ENCODE results near the gene SNTG2.

DNA sequence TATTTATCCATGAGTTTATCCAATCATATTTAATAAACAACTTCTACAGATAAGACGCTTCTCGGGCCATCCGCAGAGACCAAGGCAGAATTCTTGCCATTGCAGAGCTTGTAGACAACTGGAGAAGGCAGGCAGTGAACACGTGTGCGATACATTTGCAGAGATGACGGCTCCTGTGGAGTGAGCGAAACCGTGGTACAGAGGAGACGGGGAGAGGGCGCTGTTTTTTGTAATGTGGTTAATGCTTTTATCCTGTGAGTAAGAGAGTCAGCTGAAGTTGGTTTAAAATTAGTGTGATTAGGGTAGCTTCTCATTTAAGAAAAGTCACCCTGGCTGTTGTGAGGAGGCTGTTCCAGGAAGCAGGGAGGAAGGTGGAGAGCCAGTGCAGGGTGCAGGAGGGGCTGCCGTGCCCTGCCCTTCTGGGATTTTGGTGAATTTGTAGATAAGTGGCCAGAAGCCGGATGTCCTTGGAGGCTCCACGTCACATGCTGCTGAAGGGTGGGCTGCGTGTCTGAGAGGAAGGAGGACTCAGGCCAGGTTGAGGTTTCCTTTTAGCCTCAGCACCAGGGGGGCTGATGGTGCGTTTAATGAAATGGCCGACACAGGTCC, 151.4 kb downstream of the SNTG2 start:
- TF ChIP-seq POLR2A (IDR thresholded peaks at IDR 0.05) = no peak
- TF ChIP-seq, protein P1, sequence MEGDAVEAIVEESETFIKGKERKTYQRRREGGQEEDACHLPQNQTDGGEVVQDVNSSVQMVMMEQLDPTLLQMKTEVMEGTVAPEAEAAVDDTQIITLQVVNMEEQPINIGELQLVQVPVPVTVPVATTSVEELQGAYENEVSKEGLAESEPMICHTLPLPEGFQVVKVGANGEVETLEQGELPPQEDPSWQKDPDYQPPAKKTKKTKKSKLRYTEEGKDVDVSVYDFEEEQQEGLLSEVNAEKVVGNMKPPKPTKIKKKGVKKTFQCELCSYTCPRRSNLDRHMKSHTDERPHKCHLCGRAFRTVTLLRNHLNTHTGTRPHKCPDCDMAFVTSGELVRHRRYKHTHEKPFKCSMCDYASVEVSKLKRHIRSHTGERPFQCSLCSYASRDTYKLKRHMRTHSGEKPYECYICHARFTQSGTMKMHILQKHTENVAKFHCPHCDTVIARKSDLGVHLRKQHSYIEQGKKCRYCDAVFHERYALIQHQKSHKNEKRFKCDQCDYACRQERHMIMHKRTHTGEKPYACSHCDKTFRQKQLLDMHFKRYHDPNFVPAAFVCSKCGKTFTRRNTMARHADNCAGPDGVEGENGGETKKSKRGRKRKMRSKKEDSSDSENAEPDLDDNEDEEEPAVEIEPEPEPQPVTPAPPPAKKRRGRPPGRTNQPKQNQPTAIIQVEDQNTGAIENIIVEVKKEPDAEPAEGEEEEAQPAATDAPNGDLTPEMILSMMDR (IDR thresholded peaks at IDR 0.05) = no peak
